Glutamatergic neuron (in vitro differentiated cells): ENCODE data around the gene RNF113B. TPM values are rescaled to one million over a fixed set of nuclear protein-coding genes. Genes with fewer than 3 reads are reported as not detected.

Experiments used
- DNase-seq: peaks from one replicate; pipeline ENCODE4 v3.0.0; 2022
- H3K27ac Mint-ChIP-seq: one replicate; pipeline ENCODE4 v1.8.0; 2020; ENCODE audit warnings: mild to moderate bottlenecking, mixed read lengths, inconsistent platforms; ENCODE audit not compliant: unreplicated experiment
- H3K27me3 Mint-ChIP-seq: one replicate; pipeline ENCODE4 v1.8.0; 2020; ENCODE audit warnings: mild to moderate bottlenecking, moderate library complexity, mixed read lengths, inconsistent platforms; ENCODE audit not compliant: unreplicated experiment
- H3K36me3 Mint-ChIP-seq: one replicate; pipeline ENCODE4 v1.8.0; 2020; ENCODE audit warnings: mild to moderate bottlenecking, mixed read lengths, inconsistent platforms; ENCODE audit not compliant: unreplicated experiment
- H3K4me1 Mint-ChIP-seq: one replicate; pipeline ENCODE4 v1.8.0; 2020; ENCODE audit warnings: mild to moderate bottlenecking, low read depth, mixed read lengths, inconsistent platforms; ENCODE audit not compliant: unreplicated experiment
- H3K4me3 Mint-ChIP-seq: one replicate; pipeline ENCODE4 v1.8.0; 2020; ENCODE audit warnings: mild to moderate bottlenecking, mixed read lengths, inconsistent platforms; ENCODE audit not compliant: unreplicated experiment
- H3K9me3 Mint-ChIP-seq: one replicate; pipeline ENCODE4 v1.8.0; 2020; ENCODE audit warnings: mild to moderate bottlenecking, moderate library complexity, mixed read lengths, inconsistent platforms; ENCODE audit not compliant: unreplicated experiment
- total RNA-seq: library from RNA; stranded (reverse); fragmentation: NEBNext Ultra II Directional; extraction: Animal tissue kit (Norgen Biotek cat#: 25700); gene quantifications from one replicate; pipeline ENCODE4 v1.2.1, GENCODE V29; 2021; ENCODE audit not compliant: unreplicated experiment
- TF ChIP-seq, protein P1 (sequence below): fragments of 200-600 bp; sonication (generic); IDR thresholded peaks from one replicate; pipeline ENCODE4 v1.5.0; 2021; ENCODE audit not compliant: partially characterized antibody, unreplicated experiment

Gene RNF113B
- total RNA-seq, 1 donor from 2014 or later, result not detected

DNA sequence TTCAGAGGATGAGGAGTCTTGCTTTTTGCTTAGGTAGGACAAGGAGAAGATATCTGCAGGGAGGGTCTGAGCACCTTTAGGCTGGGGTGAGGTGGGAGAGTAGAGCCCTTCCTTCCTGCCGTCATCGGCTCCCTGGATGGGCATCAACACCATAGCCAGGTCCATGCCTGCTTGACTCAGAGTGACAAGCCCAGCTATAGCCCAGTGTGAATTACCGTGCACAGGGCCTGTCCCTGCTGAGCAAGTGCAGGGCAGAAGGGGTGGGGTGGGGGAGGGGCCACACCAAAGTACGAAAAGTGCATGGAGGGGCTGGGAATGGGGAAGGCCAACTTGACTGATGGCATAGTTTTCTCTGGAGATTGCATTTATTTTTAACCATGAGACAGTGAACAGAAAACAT lies 30.3 kb upstream of the RNF113B start:
- H3K36me3 Mint-ChIP-seq, result peaks cover 30% of the 10 kb centered on the region
- peaks cover 23% of the 10 kb centered on the region for H3K9me3 Mint-ChIP-seq
- DNase-seq, result peak; percentile 26
- TF ChIP-seq, protein P1, sequence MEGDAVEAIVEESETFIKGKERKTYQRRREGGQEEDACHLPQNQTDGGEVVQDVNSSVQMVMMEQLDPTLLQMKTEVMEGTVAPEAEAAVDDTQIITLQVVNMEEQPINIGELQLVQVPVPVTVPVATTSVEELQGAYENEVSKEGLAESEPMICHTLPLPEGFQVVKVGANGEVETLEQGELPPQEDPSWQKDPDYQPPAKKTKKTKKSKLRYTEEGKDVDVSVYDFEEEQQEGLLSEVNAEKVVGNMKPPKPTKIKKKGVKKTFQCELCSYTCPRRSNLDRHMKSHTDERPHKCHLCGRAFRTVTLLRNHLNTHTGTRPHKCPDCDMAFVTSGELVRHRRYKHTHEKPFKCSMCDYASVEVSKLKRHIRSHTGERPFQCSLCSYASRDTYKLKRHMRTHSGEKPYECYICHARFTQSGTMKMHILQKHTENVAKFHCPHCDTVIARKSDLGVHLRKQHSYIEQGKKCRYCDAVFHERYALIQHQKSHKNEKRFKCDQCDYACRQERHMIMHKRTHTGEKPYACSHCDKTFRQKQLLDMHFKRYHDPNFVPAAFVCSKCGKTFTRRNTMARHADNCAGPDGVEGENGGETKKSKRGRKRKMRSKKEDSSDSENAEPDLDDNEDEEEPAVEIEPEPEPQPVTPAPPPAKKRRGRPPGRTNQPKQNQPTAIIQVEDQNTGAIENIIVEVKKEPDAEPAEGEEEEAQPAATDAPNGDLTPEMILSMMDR, result no peak
- H3K27me3 Mint-ChIP-seq, result peaks cover 9% of the 10 kb centered on the region
- H3K27ac Mint-ChIP-seq, result no peak overlapping the region
- no peak overlapping the region for H3K4me3 Mint-ChIP-seq
- peaks cover 18% of the 10 kb centered on the region for H3K4me1 Mint-ChIP-seq

DNA sequence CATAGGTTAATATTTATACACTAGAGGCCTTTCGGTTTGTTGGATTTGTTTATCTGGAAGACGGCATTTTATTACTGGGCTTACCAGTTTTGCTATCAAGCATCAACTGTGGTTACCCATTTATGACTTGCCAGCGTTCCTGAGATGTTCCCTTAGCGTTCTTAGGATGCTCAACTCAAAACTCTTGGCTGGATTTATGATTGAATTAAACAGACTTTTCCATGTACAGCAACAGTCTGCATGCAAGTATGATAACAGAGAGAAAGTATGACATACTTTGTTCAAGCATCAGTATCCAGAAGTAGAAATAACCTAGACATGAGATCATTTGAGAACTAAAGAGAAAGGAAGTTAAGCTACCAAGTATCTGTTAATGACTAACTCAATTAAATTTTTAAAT lies 29.9 kb upstream of the RNF113B start:
- H3K27ac Mint-ChIP-seq, result no peak overlapping the region
- H3K9me3 Mint-ChIP-seq, result peaks cover 23% of the 10 kb centered on the region
- H3K27me3 Mint-ChIP-seq, result peaks cover 9% of the 10 kb centered on the region
- peaks cover 30% of the 10 kb centered on the region for H3K36me3 Mint-ChIP-seq
- TF ChIP-seq, protein P1, result no peak
- H3K4me1 Mint-ChIP-seq, result peaks cover 23% of the 10 kb centered on the region
- DNase-seq, result no peak
- no peak overlapping the region for H3K4me3 Mint-ChIP-seq

DNA sequence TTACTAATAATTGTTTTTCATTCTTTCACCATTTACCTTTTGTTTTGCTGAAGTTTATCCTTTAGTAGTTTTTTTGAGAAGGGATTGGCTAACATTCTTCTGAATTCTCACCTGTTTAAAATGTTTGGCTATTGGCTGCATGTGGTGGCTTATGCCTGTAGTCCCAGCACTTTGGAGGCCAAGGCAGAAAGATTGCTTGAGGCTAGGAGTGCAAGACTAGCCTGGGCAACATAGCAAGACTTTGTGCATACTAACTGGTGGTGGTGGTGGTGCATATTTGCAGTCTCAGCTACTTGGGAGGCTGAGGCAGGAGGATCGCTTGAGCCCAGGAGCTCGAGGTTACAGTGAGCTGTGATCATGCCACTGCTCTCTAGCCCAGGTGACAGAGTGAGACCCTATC lies 27.5 kb upstream of the RNF113B start:
- Mint-ChIP-seq H3K4me1 (peaks cover 44% of the 10 kb centered on the region), H3K4me3 (no peak overlapping the region), H3K27me3 (peaks cover 7% of the 10 kb centered on the region), H3K36me3 (peaks cover 20% of the 10 kb centered on the region), H3K27ac (peak overlapping the region; percentile 73), H3K9me3 (peaks cover 26% of the 10 kb centered on the region)
- DNase-seq, result no peak
- TF ChIP-seq, protein P1, result no peak

DNA sequence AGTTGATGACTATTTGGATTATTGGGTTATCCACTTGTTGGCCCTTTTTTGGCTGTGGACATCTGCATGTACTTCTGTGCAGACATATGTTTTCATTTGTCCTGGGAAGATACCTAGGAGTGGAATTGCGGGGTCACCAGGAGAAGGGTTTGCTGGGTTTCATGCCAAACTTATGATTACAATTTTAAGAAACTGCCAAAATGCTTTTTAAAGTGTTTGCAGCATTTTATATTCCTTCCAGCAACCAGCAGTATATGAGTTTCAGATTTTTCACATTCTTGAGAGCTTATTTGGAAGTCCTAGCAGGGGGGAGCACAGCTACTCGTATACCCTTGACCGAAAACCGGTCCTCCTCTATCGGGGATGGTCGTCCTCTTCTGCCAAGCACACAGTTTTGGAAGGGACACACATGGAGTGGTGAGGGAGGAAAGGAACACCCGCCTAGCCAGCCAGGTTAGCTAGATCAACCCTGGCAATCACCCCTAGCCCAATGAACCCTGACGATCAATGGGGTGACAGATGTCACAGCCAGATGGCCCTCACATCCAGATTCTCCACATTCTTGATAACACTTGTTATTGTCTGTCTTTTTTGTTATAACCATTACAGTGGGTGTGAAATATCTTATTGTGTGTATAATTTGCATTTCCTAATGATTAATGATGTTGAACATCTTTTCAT lies 26.7 kb upstream of the RNF113B start:
- peaks cover 26% of the 10 kb centered on the region for H3K9me3 Mint-ChIP-seq
- peaks cover 50% of the 10 kb centered on the region for H3K4me1 Mint-ChIP-seq
- DNase-seq, result no peak
- peak overlapping the region; percentile 13 for H3K4me3 Mint-ChIP-seq
- peaks cover 20% of the 10 kb centered on the region for H3K36me3 Mint-ChIP-seq
- peak overlapping the region; percentile 73 for H3K27ac Mint-ChIP-seq
- TF ChIP-seq, protein P1, result no peak
- H3K27me3 Mint-ChIP-seq, result peaks cover 7% of the 10 kb centered on the region

DNA sequence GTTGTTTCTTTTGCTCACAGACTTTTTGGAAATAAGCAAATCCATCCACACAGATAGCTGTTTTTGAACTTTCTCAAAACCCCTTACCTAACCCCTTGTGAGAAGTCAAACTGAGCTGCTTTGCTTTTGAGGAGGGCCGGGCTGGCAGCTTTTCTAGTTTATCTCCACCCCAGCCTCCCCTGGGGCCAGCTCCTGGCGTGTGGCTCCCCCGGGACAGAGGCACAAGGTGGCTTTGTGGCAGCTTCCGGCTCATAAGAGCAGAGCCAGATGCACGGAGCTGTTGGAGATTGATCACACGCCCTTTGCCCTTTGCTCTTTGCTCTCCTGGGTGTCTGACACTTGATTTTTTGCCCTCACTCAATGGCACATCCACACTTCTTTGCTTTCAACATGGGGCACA lies 24.9 kb upstream of the RNF113B start:
- peaks cover 4% of the 10 kb centered on the region for H3K27me3 Mint-ChIP-seq
- H3K4me1 Mint-ChIP-seq, result peaks cover 39% of the 10 kb centered on the region
- H3K27ac Mint-ChIP-seq, result peak overlapping the region; percentile 64
- peak; percentile 60 for DNase-seq
- peak overlapping the region; percentile 63 for H3K4me3 Mint-ChIP-seq
- TF ChIP-seq, protein P1, result no peak
- H3K9me3 Mint-ChIP-seq, result peaks cover 26% of the 10 kb centered on the region
- H3K36me3 Mint-ChIP-seq, result peaks cover 20% of the 10 kb centered on the region
